ENCODE measurements around the gene DOP1A.

DNA sequence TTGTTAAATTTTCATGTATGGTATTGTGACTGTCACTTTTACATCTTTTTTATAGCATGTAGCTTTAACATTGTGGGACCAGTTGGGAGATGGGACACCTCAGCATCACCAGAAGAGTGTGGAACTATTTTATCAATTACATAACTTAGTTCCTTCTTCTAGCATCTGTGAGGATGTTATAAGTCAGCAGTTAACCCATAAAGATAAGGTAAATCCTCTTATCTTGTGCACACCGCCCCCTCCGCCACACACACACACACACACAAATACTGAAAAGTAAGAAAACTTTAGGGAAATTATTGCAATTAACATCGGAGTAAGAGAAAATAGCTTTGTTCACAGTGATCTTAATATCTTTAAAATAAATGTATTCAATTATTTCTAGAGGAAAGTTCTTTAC lies 64.7 kb downstream of the DOP1A start:
- TF ChIP-seq, protein P1, sequence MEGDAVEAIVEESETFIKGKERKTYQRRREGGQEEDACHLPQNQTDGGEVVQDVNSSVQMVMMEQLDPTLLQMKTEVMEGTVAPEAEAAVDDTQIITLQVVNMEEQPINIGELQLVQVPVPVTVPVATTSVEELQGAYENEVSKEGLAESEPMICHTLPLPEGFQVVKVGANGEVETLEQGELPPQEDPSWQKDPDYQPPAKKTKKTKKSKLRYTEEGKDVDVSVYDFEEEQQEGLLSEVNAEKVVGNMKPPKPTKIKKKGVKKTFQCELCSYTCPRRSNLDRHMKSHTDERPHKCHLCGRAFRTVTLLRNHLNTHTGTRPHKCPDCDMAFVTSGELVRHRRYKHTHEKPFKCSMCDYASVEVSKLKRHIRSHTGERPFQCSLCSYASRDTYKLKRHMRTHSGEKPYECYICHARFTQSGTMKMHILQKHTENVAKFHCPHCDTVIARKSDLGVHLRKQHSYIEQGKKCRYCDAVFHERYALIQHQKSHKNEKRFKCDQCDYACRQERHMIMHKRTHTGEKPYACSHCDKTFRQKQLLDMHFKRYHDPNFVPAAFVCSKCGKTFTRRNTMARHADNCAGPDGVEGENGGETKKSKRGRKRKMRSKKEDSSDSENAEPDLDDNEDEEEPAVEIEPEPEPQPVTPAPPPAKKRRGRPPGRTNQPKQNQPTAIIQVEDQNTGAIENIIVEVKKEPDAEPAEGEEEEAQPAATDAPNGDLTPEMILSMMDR (IDR thresholded peaks at IDR 0.05): no peak
- TF ChIP-seq POLR2A (IDR thresholded peaks at IDR 0.05): no peak

All from body of pancreas (tissue), 4 donors.